ENCODE measurements around the gene LRCH1. TPM values are rescaled to one million over a fixed set of nuclear protein-coding genes. Genes with fewer than 3 reads are reported as not detected.

The LRCH1 gene
- total and polyA plus RNA-seq, 2 of the 4 experiments (the other 2 are of a cell fraction), result 7.0 to 8.8 TPM

DNA sequence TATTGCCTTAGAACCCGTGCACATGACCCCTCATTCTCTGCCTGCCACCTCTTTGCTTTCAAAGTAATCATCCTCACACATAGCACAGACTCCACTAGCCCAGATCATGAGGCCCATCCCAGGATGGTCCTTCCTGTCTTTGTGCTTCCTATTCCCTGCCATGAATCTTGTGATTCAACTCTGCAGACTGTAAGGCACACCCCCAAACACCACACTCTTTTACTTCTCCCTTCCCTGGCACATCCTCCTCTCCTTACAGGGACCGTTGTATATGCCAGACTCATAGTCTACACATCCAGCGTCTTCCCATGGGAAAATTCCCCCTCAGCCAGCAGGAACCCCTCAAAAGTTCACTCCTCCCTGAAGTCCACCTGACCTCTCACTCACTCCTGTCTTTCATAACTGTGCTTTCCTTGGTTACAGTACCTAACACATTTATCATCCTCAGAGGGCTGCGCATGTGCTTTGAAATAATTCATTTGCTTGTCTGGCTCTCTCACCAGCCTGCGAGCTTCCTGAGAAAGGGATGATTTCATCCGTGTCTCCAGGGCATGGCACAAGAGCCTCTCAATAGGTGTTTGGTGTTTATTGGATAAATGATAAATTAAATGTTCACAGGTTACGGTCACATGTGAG, 26.8 kb upstream of the LRCH1 start:
- Histone ChIP-seq H3K14ac (replicated peaks; ENCODE audit: low read depth, low read length) (no peak overlapping the region), H4K91ac (ENCODE audit: insufficient read depth, low read depth, low read length) (no peak overlapping the region), H2BK20ac (ENCODE audit: low read depth, low read length) (no peak overlapping the region), H3K9me1 (ENCODE audit: insufficient read depth, low read length) (0 out of 2 replicates have a peak, but pooled peaks cover under 1% of the 10 kb centered on the region), H4K8ac (ENCODE audit: low read depth in 2 of 2, low read length in 2 of 2) (no peak overlapping the region), H2AK9ac (replicated peaks; ENCODE audit: low read depth, low read length, poor library complexity) (no peak overlapping the region), H3K27ac (ENCODE audit: insufficient read depth, low read length) (no peak overlapping the region), H3K36me3 (ENCODE audit: control insufficient read depth, insufficient read depth, low read length) (no peaks in the 10 kb centered on the region), H3K4me2 (ENCODE audit: low read depth, low read length) (no peak overlapping the region), H2BK5ac (ENCODE audit: low read depth, low read length, poor library complexity, severe bottlenecking) (no peak overlapping the region), H2BK120ac (ENCODE audit: low read depth, low read length) (no peak overlapping the region), H3K27me3 (ENCODE audit: control insufficient read depth, insufficient read depth, low read length) (peaks cover 31% of the 10 kb centered on the region), H3K23ac (ENCODE audit: low read depth, low read length) (no peak overlapping the region), H3K18ac (ENCODE audit: low read depth, low read length) (no peak overlapping the region), H3K4ac (ENCODE audit: low read depth, low read length) (no peak overlapping the region), H3K9me3 (ENCODE audit: control insufficient read depth, insufficient read depth, low read length) (peaks cover 7% of the 10 kb centered on the region), H3K9ac (ENCODE audit: low read depth, low read length) (no peak overlapping the region), H2BK15ac (ENCODE audit: low read depth, low read length) (no peak overlapping the region), H3K79me1 (ENCODE audit: low read depth in 1 of 2, low read length in 2 of 2) (no peaks in the 10 kb centered on the region), H2AK5ac (ENCODE audit: low read depth, low read length) (no peak overlapping the region), H2AFZ (replicated peaks; ENCODE audit: low read length, poor library complexity) (no peak overlapping the region), H3K4me1 (ENCODE audit: control insufficient read depth, insufficient read depth, low read length) (no peaks in the 10 kb centered on the region), H4K5ac (ENCODE audit: low read depth, low read length) (no peak overlapping the region), H3K56ac (ENCODE audit: extremely low read depth, insufficient read depth, low read length) (no peak overlapping the region), H3K4me3 (ENCODE audit: insufficient read depth, low read depth, low read length) (no peak overlapping the region), H4K20me1 (ENCODE audit: insufficient read depth, low read length) (no peaks in the 10 kb centered on the region)
- ChIA-PET CTCF (no interaction called here), POLR2A (ENCODE audit: unreplicated experiment) (no interaction called here)
- no peak for ATAC-seq (ENCODE audit: low read depth)
- DNase-seq, result no peak
- in situ Hi-C loops (cut with MboI; ENCODE audit: low sequenced_read_pairs), result no loop called here
- no TSS peak for BruUV-seq (replicated peaks)
- TF ChIP-seq RCOR1 (IDR thresholded peaks at IDR 0.05; ENCODE audit: insufficient replicate concordance, low read length) (no peak), CHD1 (IDR thresholded peaks at IDR 0.05; ENCODE audit: low read depth, low read length) (no peak), FOS (IDR thresholded peaks at IDR 0.05; ENCODE audit: low read depth, low read length) (no peak), NFE2L2 (IDR thresholded peaks at IDR 0.05; ENCODE audit: low read depth, low read length) (no peak), ELK1 (IDR thresholded peaks at IDR 0.05; ENCODE audit: borderline replicate concordance, low read depth, low read length) (no peak), MAZ (IDR thresholded peaks at IDR 0.05; ENCODE audit: borderline replicate concordance, low read depth, low read length) (no peak), MXI1 (IDR thresholded peaks at IDR 0.05; ENCODE audit: borderline replicate concordance, low read depth, low read length) (no peak), RFX5 (IDR thresholded peaks at IDR 0.05; ENCODE audit: low read depth, low read length) (no peak), MAFK (IDR thresholded peaks at IDR 0.05; ENCODE audit: low read depth, low read length) (no peak), RAD21 (IDR thresholded peaks at IDR 0.05; ENCODE audit: low read length) (no peak), BHLHE40 (IDR thresholded peaks at IDR 0.05; ENCODE audit: low read depth, low read length) (no peak), CEBPB (IDR thresholded peaks at IDR 0.05; ENCODE audit: low read depth, low read length) (no peak), POLR2A (IDR thresholded peaks at IDR 0.05; ENCODE audit: low read depth, low read length) (no peak)
- TF ChIP-seq, protein P1, sequence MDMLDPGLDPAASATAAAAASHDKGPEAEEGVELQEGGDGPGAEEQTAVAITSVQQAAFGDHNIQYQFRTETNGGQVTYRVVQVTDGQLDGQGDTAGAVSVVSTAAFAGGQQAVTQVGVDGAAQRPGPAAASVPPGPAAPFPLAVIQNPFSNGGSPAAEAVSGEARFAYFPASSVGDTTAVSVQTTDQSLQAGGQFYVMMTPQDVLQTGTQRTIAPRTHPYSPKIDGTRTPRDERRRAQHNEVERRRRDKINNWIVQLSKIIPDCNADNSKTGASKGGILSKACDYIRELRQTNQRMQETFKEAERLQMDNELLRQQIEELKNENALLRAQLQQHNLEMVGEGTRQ (IDR thresholded peaks at IDR 0.05; ENCODE audit: low read depth, low read length), result no peak
- TF ChIP-seq, protein P2, sequence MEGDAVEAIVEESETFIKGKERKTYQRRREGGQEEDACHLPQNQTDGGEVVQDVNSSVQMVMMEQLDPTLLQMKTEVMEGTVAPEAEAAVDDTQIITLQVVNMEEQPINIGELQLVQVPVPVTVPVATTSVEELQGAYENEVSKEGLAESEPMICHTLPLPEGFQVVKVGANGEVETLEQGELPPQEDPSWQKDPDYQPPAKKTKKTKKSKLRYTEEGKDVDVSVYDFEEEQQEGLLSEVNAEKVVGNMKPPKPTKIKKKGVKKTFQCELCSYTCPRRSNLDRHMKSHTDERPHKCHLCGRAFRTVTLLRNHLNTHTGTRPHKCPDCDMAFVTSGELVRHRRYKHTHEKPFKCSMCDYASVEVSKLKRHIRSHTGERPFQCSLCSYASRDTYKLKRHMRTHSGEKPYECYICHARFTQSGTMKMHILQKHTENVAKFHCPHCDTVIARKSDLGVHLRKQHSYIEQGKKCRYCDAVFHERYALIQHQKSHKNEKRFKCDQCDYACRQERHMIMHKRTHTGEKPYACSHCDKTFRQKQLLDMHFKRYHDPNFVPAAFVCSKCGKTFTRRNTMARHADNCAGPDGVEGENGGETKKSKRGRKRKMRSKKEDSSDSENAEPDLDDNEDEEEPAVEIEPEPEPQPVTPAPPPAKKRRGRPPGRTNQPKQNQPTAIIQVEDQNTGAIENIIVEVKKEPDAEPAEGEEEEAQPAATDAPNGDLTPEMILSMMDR (conservative IDR thresholded peaks at IDR 0.05; ENCODE audit: low read depth, low read length), result no peak
- dilution Hi-C loops (cut with HindIII; ENCODE audit: low sequenced_read_pairs, unreplicated experiment), result no loop called here
- 0% methylated on average over 1 of the region's 7 CpGs; no CpG with 5 or more reads in 1 of the 2 experiments for WGBS, 2 experiments (ENCODE audit: extremely low coverage in 2 of 2, insufficient read length in 1 of 2)
- intact Hi-C loops (cut with micrococcal nuclease), result no loop called here
